HG02588 (cell line): ENCODE results near the gene CPNE4.
"Not testable (repeated sequence)": the region's sequence is repeated elsewhere in the genome, so short reads cannot be mapped to it uniquely, and the experiment has no call there.

ENCODE experiments used
- ATAC-seq: cut with Tn5 transposase; IDR thresholded peaks from one replicate; pipeline ENCODE4 v1.9.1; 2021; ENCODE audit warnings: mild to moderate bottlenecking, moderate library complexity; ENCODE audit not compliant: unreplicated experiment

Gene CPNE4

GRCh38 chr3:131491084-131491483 is 543.7 kb downstream of the CPNE4 start:
- no peak for ATAC-seq

- ATAC-seq, result not testable (repeated sequence)
Measured at GRCh38 chr3:131486545-131486944, 548.3 kb downstream of the CPNE4 start.

- ATAC-seq, result no peak
Measured at GRCh38 chr3:131485119-131485518, 549.7 kb downstream of the CPNE4 start.

- no peak for ATAC-seq
Measured at GRCh38 chr3:131484496-131485111, 550.2 kb downstream of the CPNE4 start.
